Prostate gland (tissue), 2 donors: ENCODE data around the gene EFCC1.

Source experiments
- CTCF ChIP-seq, 4 experiments: fragments of 200-600 bp in 2 of 4; fragments of 450-650 bp in 2 of 4; sonication (generic) in 2 of 4; IDR thresholded peaks; 1 replicate in 3 of 4; 2 replicates in 1 of 4; pipeline ENCODE4 v1.5.1; 2016 to 2019; ENCODE audit warnings: antibody characterized with exemption in 4 of 4, mild to moderate bottlenecking in 2 of 4, moderate library complexity in 2 of 4
- POLR2A ChIP-seq: fragments of 450-650 bp; IDR thresholded peaks from one replicate; pipeline ENCODE4 v1.6.1; 2016; ENCODE audit warnings: antibody characterized with exemption, mild to moderate bottlenecking

GRCh38 chr3:128996726-128997125 lies 4.4 kb upstream of the EFCC1 start:
- TF ChIP-seq CTCF (IDR thresholded peaks at IDR 0.05): no peak
- no peak for TF ChIP-seq POLR2A
